Measurements from ENCODE around the gene MAB21L4.

MAB21L4 gene

DNA sequence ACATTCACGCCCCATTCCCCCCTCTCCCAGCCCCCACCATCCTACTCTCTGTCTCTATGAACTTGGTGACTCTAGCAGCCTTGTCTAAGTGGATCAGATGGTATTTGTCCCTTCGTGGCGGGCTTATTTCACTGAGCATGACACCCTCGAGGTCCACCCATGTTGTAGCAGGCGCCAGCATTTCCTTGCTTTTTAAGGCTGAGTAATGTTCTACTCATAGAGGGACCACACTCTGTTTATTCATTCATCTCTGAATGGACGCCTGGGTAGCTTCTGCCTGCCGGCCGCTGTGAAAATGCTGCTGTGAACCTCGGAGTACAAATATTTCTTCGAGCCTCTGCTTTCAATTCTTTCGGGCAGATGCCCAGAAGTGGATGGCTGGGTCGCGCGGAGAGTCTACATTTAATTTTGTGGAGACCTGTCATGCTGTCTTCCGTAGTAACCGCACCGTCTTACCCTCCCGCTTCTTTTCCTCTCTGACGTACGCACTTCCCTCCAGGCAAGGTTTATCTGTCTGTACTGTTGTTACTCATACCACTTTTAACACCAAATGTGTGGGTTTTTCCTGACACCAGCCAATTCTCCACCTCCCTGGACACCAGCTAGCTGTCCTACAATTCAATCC lies 15.8 kb upstream of the MAB21L4 start:
- DNase-seq = no peak

DNA sequence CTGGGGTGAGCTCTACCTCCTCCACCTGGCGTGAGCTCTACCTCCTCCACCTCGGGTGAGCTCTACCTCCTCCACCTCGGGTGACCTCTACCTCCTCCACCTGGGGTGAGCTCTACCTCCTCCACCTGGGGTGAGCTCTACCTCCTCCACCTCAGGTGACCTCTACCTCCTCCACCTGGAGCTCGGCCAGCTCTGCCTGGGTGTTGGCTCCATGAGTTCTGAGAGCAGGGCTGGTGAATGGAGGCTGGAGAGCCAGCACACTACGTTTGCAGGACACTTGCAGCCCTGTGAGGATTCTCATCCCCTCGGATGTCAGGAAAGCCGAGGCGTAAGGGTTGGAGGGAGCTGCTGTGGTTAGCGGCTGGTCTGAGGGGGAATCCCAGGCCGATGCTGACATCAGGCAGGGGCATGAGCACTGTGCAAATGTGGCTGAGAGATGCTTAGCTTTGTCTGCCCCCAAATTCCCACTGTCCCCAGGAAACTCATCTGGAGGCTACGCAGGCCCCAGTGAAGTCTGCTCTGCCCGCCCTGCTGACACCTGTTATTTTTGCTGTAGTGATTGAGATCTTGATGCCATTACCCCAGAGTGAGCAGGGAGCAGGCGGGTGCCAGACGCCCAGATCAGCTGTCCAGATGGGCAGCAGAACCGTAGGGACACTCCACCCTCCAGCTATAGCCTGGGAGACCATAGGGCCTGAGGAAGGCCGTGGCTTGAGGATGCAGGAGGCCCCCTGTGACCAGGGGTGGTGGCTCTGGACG lies 13.4 kb upstream of the MAB21L4 start:
- DNase-seq = no peak

DNA sequence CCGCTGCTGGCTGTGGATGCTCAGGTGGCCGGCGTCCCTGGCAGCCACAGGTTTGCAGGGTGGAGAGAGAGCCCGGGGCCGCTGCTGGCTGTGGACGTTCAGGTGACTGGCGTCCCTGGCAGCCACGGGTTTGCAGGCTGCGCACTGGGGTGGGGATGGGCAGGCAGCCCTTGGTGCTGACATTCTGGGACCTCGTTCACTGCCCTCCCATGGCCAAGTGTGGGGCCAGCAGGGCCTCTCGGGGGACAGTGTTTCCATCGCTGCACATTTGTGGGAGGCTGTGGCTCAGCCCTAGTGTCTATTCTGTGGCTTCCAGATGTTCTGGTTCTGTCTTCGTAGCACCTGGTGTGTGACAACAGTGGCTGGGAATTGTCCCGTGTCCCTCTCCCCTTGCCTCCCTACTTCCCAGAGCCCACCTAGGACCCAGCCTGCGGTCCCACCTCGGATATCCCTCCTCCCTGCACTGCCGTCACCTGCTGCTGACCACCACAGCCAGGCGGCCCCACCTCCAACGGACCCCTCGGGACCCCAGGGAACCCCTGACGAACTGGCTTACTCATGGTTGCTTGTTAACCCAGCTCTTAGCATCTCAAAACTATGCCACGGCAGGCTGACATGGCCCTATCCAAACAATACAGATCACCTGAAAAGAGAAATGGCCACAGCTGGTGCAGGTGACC lies 11.1 kb upstream of the MAB21L4 start:
- DNase-seq = no peak

DNA sequence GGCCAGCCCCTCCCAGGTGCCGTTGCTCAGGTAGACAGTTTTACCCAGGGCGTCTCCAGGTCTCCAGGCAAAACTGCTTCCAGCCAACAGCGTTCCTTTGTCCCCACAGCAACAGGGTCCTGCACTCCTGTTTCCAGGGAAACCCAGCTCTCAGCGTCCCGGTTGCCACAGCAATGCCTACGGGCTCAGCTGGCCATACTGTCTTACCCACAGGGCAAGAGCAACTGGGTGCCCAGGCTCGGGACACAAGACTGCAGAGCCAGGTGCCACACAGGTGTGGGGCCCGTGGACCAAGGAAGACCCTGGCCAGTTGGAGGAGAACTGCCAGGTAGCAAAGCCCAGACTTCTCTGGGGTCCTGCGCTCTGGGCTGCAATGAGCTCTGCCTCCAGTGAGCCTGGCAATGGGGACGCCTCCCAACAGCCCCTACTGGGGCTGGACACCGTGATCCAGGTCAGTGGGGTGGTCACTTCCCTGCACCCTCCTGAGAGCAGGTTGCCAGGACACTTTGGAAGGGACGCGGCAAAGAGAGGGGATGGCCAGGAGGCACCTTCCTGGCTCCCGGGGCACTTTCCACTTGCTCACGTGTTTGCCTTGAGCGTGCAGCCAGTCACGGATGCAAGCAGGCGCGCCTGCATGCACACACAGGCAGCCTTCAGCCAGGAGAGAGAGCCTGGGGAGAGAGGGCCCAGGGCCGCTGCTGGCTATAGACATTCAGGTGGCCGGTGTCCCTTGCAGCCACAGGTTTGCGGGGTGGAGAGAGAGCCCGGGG lies 10.4 kb upstream of the MAB21L4 start, which contains the start of gene CROCC2:
TSS of gene CROCC2 (plus strand) at position 196 of the 770 bp plus-strand sequence. CDS start at position 374, 178 bp downstream.
- no peak for DNase-seq

DNA sequence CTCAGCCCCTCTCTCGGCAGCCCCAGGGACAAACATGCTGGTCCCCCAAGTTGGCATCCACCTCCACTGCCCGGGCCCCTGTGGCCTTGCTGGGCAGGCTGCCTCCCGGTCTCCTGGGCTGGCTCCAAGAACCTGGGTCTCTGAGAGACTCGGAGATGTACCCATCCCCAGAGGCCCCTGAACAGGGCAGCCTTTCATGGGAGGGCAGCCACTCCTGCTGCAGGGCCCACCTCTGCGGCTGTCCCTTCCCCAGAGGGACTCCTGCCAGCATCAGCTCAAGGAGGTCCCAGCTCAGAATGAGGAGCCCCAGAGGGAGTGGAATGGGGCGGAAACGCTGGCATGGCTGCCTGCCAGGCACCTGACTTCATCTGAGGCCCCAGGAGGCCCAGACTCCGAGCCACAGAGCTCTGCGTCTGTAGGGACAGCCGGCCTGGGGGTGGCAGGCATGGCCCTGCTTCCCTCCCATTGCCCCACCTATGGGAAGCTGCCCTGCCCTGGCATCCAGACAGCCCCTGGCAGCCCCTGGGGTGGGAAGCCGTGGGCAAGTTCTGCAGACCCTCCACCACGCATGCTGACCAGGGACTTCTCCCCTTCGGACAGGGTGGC lies 9.3 kb upstream of the MAB21L4 start:
- no peak for DNase-seq

DNA sequence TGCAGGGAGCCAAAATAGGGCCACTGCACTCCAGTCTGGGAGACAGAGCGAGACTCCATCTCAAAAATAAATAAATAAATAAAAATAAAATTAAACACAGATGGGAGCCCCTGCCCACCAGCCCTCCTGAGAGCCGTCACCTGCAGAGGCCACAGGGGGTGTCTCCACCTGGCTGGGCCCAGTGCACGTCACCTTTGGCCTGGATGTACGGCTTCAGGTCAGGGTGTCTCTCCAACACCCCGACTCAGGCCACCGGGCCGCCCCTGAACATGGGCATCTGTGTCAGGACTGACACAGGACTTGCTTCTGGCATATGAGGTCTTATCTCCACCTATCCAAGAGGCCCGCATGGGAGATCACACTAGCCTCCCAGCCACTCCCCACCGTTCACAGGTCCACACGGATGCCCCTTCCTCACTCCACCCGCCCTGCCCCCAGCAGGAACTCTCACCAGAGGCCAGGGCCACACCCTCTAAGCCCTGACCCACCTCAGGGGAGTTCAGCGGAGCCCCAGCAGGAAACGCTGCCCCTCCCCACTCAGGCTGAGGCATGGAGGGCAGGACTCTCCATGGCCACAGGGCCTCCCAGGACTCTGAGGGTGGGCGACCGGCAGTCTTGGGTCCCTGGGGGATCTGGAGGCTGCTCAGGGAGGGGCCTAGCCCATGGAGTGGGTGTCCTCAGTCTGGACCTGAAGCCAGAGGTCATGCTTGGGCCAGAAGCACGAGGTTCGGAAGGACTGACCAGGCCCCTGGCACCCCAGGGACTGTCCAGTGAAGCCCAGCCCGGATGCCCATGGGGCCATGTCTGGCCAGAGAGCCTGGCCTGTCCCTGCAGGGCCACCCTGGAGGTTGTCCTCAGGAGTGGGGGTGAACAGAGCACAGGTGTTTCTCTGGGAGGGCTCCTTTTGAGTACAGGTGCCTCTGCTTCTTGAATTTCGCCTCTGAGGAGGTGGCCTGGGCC lies 8.5 kb upstream of the MAB21L4 start:
- DNase-seq = no peak

DNA sequence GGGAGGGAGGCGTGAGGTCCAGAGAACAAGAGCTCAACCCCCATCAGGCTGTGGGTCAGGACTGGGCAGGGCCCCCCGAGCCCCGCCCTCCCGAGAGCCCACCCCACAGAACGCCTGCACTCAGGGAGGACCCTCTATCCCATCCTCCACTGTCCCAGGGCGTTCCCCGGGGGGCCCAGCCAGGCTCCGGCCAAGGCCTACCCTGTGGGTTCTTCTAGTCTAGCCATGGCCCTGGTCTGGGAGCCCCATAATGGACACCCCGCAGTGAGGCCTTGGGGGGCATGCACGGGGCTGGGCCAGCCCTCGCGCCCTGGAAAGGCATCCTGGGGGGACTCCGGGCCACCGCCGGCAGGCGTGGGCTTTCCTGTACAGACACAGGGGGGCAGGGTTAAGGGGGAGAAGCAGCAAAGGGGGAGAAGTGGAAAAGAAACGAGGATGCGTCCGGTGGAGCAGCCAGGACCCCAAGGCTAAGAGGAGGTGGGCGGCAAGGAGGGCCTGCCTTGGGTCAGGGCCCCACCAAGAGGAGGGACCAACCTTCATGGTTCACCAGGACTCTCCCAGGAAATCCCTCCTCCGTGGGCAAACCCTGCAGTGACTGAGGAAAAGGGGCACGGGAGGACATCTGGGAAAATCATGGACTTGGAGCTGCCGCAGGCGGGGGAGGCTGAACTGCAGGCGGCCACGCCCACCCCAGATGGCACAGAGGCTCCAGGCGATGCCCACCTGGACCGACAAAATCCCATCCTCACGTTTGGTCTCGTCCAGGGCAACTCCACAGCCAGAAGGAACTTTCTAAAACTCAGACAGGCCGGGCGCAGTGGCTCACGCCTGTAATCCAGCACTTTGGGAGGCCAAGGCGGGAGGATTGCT lies 7.5 kb upstream of the MAB21L4 start:
- DNase-seq = no peak

DNA sequence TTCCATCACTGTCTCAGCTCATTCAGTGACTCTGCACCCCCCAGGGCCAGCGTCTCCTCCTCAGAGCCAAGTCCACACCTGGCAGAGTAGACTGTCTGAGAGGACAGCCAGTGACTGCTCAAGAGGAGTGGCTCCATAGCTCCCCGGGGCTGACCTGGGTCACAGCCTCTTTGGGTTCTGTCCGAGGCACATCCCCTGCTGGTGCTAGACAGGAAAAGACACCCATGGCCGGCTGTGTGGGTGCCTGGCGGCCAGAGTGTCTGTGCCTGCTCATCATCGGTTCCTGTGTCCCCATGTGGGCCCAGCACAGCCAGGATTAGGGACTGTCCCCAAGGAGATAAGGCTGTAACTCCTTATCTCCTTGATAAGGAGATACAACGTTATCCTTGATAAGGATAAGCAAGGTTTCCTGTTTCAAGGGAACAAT lies 6.7 kb upstream of the MAB21L4 start:
- no peak for DNase-seq

DNA sequence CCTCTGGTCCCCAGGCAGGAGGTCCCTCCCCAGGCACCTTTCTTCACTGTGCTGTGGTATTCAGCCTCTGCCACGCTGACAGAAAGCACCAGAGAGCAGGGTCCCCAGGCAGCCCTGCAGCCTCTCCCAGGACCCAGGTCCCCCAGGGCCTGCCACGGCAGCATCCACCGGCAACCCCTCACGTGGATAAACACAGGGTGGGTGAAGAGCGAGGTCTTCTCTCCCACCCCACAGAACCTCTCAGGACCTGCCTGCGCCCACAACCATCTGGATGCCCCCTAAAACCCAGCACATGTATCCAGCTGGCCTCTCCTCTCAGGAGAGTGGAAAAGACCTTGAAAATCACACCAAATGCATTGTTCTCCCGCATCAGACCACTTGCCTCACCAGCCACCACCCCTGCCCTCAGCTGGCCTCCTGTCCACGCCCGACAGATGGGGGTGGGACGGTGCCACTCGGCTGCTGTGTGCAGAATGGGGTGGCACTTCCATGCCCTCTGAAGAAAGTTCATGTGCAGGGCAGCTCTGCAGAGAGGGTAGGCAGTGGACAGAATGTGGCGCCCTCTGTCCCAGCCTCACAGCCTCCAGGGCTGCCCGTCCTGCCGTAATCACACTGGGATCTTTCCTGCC lies 6.1 kb upstream of the MAB21L4 start:
- DNase-seq = no peak

DNA sequence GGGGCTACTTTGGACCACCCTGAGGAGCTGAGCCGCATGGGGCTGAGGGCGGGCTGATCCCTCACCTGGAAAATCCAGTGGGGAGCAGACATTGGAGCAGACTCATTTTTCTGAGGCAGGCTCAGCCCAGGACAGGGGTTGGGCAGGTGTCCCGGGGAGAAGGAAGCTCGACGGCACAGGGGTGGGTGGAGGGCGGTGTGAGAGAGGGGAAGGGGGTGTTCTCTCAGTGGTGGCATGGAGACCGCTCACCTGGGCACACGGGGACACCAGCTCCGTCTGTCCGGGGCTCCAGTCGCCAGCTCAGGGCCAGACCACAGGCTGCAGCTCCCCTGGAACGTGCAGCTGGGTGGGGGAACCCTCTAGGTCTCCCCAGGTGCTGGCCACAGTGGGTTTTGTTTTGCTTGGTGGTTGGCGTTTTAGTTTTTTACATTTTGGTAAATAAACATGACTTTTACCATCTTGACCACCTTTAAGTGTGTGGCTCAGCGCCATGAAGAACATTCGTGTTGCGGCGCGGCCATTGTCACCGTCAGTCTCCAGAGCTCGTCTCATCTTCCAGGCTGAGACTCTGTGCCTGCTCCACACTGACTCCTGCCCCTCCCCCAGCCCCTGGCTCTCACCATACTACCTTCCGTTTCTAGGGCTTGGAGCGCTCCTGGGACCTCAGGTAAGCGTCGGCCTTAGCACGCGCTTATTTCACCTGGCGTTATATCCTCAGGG lies 4.3 kb upstream of the MAB21L4 start:
- DNase-seq = no peak

DNA sequence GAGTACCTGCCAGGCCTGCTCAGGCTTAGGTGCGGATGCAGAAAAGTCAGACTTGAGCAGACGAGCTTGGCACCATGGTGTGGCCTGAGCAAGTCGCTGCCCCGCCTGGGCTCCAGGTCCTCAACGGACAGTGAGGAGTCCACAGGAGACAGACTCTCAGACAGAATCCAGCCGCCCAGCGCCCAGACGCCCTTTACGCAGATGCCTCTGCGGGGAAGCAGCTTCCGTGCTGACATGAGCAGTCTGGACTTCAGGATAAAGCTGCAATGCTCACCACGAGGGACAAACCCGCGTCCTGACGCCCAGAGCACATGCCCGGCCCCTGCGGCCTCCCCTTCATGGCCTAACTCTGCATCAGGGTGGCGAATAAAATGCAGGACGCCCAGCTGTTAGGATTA lies 3.5 kb upstream of the MAB21L4 start:
- no peak for DNase-seq

DNA sequence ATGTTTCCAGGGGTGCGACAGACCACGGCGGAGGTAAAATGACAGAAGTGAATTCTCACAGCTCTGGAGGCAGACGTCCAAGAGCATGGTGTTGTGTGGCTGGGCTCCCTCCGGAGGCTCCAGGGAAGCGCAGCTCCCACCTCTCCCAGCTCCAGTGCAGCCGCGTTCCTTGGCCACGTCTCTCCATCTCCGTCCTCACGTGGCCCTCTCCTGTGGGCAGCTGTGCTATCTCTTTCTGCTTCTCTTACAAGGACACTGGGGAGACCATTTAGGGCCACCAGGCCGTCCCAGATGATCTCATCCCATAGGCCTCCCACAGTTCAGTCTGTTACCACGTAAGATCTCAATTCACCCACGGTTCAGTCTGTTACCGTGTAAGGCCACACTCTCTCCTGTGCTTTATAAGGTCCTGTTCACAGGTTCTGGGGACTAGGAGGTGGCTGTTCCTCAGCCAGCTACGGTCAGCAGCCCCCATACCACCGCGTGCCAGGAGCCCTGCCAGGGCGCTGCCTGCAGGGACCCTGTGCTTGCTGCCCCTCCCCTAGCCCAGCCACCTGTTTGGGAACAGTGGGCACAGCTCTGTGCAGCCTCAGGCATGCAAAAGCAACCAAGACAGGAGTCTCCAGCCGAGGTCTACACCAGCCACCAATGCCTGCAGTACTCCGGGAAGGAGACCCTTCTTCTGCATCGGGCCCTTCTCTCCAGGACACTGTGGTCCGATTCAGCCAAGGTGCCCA lies 2.9 kb upstream of the MAB21L4 start:
- DNase-seq = no peak

DNA sequence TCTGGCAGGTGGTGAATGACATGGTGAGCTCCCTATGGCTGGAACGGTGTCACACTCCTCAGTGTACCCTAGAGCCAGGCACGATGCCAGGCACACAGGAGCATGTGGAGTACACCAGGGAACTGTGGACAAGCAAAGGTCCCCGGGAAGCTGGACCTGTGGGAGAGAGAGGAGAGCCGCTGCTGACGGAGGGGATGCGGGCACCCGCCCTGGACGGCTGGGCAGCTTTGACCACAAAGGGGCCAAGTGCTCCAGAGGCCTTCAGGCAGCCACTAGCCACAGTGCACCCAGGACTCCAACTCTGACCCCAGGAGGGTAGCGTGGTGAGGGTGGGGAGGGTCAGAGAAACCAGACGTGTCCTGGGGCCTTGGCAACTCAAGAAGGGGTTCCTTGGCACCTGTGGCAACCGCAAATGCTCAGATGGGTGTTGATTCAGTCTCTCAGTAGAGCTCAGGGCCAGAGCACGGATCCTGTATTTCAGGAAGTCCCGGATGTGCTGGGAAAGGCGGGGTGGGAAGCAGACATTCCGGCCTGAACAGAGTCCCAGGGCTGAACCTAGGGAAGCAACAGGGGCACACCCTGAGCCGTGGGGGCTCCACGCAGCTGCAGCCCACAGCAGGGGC lies 2.3 kb upstream of the MAB21L4 start:
- no peak for DNase-seq

DNA sequence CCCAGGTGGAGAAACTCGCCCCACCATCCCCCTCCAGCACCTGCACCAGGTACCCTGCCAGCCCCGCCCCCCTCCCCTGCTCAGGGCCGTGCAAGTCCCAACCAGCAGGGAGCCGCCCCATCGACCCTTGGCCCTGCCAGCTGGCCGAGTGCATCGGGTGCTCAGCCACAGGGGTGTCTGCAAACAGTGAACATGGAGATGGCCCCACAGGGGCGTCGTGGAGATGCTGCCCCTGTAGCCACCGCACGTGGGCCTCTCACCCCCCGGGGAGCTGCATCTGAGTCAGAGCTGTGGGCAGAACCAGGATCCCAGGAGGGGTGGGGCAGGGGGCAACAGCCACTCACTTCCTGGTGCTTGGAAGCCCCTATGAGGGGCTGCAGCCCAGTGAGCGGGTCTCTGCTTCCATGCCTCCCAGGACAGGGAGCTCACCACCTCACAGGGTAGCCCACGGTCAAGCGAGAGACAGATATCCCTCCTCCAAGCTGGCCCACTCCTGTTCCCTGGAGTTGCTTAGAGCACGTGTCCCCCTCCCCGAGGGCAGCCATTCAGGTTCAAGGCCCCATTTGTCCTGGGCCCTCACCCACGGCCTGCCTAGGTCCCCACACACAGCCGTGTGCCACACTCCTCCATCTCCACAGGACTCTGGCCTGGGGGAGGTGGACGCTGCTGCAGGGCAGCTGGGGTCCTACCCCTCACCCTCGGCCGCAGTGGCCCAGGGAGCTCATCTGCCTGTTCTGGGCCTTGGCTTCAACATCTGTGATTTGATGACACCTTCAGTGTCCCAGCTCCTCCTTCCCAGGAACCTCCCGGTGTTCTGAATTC lies 1.1 kb upstream of the MAB21L4 start:
- no peak for DNase-seq

DNA sequence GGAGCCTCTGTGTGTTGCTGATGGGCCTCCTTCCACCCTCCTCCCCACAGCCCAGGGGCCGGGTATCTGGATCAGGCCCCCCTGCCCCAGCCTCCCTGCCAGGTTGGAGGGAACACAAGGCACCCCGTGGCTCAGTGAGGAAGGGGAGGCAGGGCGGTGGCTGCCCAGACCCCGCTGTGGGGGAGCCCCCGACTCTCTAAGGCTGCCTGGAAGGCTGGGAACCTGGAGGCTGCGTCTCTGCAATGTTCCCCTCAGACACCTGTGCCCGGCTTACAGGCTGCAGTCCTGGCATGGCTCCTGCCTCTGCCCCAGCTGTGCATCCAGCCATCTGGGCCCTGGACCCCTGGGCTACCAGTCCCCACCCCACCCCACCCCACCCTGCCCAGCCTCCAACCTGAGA lies 438 bp upstream of the MAB21L4 start:
- DNase-seq = no peak

DNA sequence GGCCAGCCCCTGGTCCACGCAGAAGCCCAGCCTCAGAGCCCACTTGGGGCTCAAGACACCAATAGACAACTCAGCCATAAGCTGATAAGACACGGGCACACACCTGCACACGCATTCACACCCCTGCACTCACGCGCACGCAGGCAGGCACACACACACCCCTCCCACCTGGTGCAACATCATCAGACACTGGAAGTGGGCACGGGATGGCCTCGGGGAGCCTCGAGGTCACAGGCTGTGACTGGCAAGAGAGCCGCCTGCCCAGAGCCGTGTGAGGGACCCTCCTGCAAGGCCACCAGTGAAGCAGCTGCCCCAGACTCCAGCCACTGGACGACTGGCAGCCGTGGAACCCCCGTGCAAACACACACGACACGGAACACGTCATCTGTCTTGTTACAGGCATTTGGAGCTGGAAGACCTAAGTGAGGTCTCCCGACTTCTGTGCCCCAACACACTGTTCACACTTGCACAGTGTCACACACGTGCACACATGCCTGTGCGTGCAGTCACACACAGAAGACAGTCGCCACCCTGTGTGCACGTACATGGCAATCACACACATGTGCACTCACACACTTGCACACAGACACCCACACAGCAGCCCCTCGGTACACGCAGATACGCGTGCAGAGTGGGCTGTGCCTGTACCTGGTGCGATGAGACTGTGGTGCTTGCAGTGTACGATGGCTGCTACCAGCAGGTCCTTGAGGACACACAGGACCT lies 959 bp downstream of the MAB21L4 start:
- no peak for DNase-seq

Data from inflammatory macrophage (primary cell).